GM23338 (cell line): Measurements from ENCODE around the gene ENOX2.

ENCODE experiments used
- CREB1 ChIP-seq: fragments of 250-450 bp; sonication (Bioruptor Pico); IDR thresholded peaks from 2 replicates; pipeline ENCODE4 v1.5.0; 2020; ENCODE audit warnings: low read depth, mild to moderate bottlenecking, moderate library complexity
- EZH2 ChIP-seq: fragments of 200-600 bp; sonication (generic); IDR thresholded peaks from one replicate; pipeline ENCODE4 v1.8.0; 2017; ENCODE audit warnings: antibody characterized with exemption, mild to moderate bottlenecking, low read depth; ENCODE audit not compliant: unreplicated experiment
- EZH2phosphoT487 ChIP-seq: fragments of 200-600 bp; sonication (generic); IDR thresholded peaks from one replicate; pipeline ENCODE4 v1.8.1; 2018; ENCODE audit warnings: antibody characterized with exemption; ENCODE audit not compliant: unreplicated experiment
- JUNB ChIP-seq: IDR thresholded peaks from one replicate; pipeline ENCODE4 v1.6.1; 2016; ENCODE audit warnings: antibody characterized with exemption; ENCODE audit not compliant: unreplicated experiment
- POLR2AphosphoS5 ChIP-seq: IDR thresholded peaks from 2 replicates; pipeline ENCODE4 v1.6.1; 2016; ENCODE audit warnings: antibody characterized with exemption, low read depth
- STAT1 ChIP-seq: IDR thresholded peaks from one replicate; pipeline ENCODE4 v1.6.1; 2016; ENCODE audit warnings: antibody characterized with exemption; ENCODE audit not compliant: unreplicated experiment
- ZNF114 ChIP-seq: fragments of 250-450 bp; sonication (Bioruptor Pico); IDR thresholded peaks from 2 replicates; pipeline ENCODE4 v1.5.0; 2020; ENCODE audit warnings: mild to moderate bottlenecking, moderate library complexity
- ZNF331 ChIP-seq: fragments of 250-450 bp; sonication (Bioruptor Pico); IDR thresholded peaks from 2 replicates; pipeline ENCODE4 v1.5.0; 2020; ENCODE audit warnings: low read depth, mild to moderate bottlenecking, moderate library complexity
- TF ChIP-seq, protein P1 (sequence below), 2 experiments: fragments of 200-600 bp in 1 of 2; sonication (generic) in 1 of 2; conservative IDR thresholded peaks; 2 replicates each; pipeline versions ENCODE4 v1.5.1 to v1.6.1; 2016 to 2017; ENCODE audit warnings: antibody characterized with exemption in 2 of 2, low read depth in 2 of 2, mild to moderate bottlenecking in 2 of 2, moderate library complexity in 1 of 2
- TF ChIP-seq, protein P2 (sequence below): IDR thresholded peaks from one replicate; pipeline ENCODE4 v1.6.1; 2018; ENCODE audit warnings: antibody characterized with exemption; ENCODE audit not compliant: unreplicated experiment
- TF ChIP-seq, protein P3 (sequence below): IDR thresholded peaks from 2 replicates; pipeline ENCODE4 v1.6.1; 2016; ENCODE audit warnings: antibody characterized with exemption
- TF ChIP-seq, protein P4 (sequence below): fragments of 250-450 bp; sonication (Bioruptor Pico); IDR thresholded peaks from 2 replicates; pipeline ENCODE4 v1.5.0; 2020; ENCODE audit warnings: mild to moderate bottlenecking, moderate library complexity

DNA sequence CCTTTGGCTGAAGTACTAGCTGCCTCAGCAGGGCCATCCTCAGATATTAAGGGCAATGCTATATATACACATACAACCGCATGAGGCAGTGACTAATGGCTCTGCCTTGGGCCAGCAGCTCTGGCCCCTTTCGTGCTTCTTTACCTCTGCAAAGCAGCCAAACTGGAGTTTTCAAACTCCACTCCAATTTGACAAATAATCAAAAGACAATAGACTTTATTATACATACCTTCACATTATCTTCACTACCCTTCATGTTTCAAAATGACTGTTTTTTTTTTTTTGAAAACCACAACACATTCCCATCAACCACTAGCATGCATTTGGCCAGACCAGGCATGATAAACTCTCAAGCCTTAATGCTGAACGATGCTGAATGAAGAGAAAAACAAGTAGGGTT lies 187.7 kb downstream of the ENOX2 start:
- TF ChIP-seq, protein P1, sequence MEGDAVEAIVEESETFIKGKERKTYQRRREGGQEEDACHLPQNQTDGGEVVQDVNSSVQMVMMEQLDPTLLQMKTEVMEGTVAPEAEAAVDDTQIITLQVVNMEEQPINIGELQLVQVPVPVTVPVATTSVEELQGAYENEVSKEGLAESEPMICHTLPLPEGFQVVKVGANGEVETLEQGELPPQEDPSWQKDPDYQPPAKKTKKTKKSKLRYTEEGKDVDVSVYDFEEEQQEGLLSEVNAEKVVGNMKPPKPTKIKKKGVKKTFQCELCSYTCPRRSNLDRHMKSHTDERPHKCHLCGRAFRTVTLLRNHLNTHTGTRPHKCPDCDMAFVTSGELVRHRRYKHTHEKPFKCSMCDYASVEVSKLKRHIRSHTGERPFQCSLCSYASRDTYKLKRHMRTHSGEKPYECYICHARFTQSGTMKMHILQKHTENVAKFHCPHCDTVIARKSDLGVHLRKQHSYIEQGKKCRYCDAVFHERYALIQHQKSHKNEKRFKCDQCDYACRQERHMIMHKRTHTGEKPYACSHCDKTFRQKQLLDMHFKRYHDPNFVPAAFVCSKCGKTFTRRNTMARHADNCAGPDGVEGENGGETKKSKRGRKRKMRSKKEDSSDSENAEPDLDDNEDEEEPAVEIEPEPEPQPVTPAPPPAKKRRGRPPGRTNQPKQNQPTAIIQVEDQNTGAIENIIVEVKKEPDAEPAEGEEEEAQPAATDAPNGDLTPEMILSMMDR (conservative IDR thresholded peaks at IDR 0.05; ENCODE audit: low read depth in 2 of 2), result no peak
- TF ChIP-seq, protein P2, sequence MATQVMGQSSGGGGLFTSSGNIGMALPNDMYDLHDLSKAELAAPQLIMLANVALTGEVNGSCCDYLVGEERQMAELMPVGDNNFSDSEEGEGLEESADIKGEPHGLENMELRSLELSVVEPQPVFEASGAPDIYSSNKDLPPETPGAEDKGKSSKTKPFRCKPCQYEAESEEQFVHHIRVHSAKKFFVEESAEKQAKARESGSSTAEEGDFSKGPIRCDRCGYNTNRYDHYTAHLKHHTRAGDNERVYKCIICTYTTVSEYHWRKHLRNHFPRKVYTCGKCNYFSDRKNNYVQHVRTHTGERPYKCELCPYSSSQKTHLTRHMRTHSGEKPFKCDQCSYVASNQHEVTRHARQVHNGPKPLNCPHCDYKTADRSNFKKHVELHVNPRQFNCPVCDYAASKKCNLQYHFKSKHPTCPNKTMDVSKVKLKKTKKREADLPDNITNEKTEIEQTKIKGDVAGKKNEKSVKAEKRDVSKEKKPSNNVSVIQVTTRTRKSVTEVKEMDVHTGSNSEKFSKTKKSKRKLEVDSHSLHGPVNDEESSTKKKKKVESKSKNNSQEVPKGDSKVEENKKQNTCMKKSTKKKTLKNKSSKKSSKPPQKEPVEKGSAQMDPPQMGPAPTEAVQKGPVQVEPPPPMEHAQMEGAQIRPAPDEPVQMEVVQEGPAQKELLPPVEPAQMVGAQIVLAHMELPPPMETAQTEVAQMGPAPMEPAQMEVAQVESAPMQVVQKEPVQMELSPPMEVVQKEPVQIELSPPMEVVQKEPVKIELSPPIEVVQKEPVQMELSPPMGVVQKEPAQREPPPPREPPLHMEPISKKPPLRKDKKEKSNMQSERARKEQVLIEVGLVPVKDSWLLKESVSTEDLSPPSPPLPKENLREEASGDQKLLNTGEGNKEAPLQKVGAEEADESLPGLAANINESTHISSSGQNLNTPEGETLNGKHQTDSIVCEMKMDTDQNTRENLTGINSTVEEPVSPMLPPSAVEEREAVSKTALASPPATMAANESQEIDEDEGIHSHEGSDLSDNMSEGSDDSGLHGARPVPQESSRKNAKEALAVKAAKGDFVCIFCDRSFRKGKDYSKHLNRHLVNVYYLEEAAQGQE, result no peak
- TF ChIP-seq EZH2 (no peak), EZH2phosphoT487 (no peak), POLR2AphosphoS5 (no peak), JUNB (no peak), CREB1 (CRISPR knock-in tag) (no peak), ZNF331 (CRISPR knock-in tag) (no peak), ZNF114 (CRISPR knock-in tag) (no peak), STAT1 (no peak)
- TF ChIP-seq, protein P3, sequence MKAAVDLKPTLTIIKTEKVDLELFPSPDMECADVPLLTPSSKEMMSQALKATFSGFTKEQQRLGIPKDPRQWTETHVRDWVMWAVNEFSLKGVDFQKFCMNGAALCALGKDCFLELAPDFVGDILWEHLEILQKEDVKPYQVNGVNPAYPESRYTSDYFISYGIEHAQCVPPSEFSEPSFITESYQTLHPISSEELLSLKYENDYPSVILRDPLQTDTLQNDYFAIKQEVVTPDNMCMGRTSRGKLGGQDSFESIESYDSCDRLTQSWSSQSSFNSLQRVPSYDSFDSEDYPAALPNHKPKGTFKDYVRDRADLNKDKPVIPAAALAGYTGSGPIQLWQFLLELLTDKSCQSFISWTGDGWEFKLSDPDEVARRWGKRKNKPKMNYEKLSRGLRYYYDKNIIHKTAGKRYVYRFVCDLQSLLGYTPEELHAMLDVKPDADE, result no peak
- TF ChIP-seq, protein P4, sequence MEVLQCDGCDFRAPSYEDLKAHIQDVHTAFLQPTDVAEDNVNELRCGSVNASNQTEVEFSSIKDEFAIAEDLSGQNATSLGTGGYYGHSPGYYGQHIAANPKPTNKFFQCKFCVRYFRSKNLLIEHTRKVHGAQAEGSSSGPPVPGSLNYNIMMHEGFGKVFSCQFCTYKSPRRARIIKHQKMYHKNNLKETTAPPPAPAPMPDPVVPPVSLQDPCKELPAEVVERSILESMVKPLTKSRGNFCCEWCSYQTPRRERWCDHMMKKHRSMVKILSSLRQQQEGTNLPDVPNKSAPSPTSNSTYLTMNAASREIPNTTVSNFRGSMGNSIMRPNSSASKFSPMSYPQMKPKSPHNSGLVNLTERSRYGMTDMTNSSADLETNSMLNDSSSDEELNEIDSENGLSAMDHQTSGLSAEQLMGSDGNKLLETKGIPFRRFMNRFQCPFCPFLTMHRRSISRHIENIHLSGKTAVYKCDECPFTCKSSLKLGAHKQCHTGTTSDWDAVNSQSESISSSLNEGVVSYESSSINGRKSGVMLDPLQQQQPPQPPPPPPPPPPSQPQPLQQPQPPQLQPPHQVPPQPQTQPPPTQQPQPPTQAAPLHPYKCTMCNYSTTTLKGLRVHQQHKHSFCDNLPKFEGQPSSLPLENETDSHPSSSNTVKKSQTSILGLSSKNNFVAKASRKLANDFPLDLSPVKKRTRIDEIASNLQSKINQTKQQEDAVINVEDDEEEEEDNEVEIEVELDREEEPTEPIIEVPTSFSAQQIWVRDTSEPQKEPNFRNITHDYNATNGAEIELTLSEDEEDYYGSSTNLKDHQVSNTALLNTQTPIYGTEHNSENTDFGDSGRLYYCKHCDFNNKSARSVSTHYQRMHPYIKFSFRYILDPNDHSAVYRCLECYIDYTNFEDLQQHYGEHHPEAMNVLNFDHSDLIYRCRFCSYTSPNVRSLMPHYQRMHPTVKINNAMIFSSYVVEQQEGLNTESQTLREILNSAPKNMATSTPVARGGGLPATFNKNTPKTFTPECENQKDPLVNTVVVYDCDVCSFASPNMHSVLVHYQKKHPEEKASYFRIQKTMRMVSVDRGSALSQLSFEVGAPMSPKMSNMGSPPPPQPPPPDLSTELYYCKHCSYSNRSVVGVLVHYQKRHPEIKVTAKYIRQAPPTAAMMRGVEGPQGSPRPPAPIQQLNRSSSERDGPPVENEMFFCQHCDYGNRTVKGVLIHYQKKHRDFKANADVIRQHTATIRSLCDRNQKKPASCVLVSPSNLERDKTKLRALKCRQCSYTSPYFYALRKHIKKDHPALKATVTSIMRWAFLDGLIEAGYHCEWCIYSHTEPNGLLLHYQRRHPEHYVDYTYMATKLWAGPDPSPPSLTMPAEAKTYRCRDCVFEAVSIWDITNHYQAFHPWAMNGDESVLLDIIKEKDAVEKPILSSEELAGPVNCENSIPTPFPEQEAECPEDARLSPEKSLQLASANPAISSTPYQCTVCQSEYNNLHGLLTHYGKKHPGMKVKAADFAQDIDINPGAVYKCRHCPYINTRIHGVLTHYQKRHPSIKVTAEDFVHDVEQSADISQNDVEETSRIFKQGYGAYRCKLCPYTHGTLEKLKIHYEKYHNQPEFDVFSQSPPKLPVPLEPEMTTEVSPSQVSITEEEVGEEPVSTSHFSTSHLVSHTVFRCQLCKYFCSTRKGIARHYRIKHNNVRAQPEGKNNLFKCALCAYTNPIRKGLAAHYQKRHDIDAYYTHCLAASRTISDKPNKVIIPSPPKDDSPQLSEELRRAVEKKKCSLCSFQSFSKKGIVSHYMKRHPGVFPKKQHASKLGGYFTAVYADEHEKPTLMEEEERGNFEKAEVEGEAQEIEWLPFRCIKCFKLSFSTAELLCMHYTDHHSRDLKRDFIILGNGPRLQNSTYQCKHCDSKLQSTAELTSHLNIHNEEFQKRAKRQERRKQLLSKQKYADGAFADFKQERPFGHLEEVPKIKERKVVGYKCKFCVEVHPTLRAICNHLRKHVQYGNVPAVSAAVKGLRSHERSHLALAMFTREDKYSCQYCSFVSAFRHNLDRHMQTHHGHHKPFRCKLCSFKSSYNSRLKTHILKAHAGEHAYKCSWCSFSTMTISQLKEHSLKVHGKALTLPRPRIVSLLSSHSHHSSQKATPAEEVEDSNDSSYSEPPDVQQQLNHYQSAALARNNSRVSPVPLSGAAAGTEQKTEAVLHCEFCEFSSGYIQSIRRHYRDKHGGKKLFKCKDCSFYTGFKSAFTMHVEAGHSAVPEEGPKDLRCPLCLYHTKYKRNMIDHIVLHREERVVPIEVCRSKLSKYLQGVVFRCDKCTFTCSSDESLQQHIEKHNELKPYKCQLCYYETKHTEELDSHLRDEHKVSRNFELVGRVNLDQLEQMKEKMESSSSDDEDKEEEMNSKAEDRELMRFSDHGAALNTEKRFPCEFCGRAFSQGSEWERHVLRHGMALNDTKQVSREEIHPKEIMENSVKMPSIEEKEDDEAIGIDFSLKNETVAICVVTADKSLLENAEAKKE (CRISPR knock-in tag), result no peak
